ENCODE data around the gene TDRD7.
"Not testable (repeated sequence)": the region's sequence is repeated elsewhere in the genome, so short reads cannot be mapped to it uniquely, and the experiment has no call there.

Gene TDRD7

GRCh38 chr9:97475059-97475458 lies 63.2 kb downstream of the TDRD7 start:
- DNase-seq (ENCODE audit: low spot score), result no peak

GRCh38 chr9:97478301-97478981 lies 66.5 kb downstream of the TDRD7 start:
- peak; percentile 20 for DNase-seq (ENCODE audit: low spot score)

GRCh38 chr9:97479496-97480159 lies 67.7 kb downstream of the TDRD7 start:
- DNase-seq (ENCODE audit: low spot score), result no peak

- DNase-seq (ENCODE audit: low spot score), result no peak
Observed at GRCh38 chr9:97480174-97480573, 68.3 kb downstream of the TDRD7 start.

- no peak for DNase-seq (ENCODE audit: low spot score)
Observed at GRCh38 chr9:97480749-97481148, 68.9 kb downstream of the TDRD7 start.

- no peak for DNase-seq (ENCODE audit: low spot score)
Observed at GRCh38 chr9:97484134-97484533, 72.2 kb downstream of the TDRD7 start.

GRCh38 chr9:97487107-97487506 lies 75.2 kb downstream of the TDRD7 start:
- no peak for DNase-seq (ENCODE audit: low spot score)

GRCh38 chr9:97487861-97488260 lies 76.0 kb downstream of the TDRD7 start:
- no peak for DNase-seq (ENCODE audit: low spot score)

GRCh38 chr9:97491216-97491999 lies 79.5 kb downstream of the TDRD7 start:
- DNase-seq (ENCODE audit: low spot score), result no peak

- DNase-seq (ENCODE audit: low spot score), result not testable (repeated sequence)
Observed at GRCh38 chr9:97497558-97498375, 85.9 kb downstream of the TDRD7 start.

GRCh38 chr9:97498846-97499245 lies 87.0 kb downstream of the TDRD7 start:
- DNase-seq (ENCODE audit: low spot score), result not testable (repeated sequence)

GRCh38 chr9:97500263-97500662 lies 88.4 kb downstream of the TDRD7 start:
- DNase-seq (ENCODE audit: low spot score), result no peak

- DNase-seq (ENCODE audit: low spot score), result no peak
Observed at GRCh38 chr9:97500765-97501176, 88.9 kb downstream of the TDRD7 start.

GRCh38 chr9:97501177-97501971 lies 89.5 kb downstream of the TDRD7 start, which contains the start of gene TMOD1:
Gene TMOD1, plus strand, starts transcription at chr9:97501666. Its CDS starts 22,523 bp downstream, at chr9:97524189.
- peak; percentile 95 for DNase-seq (ENCODE audit: low spot score)

GRCh38 chr9:97501972-97502221 lies 90.0 kb downstream of the TDRD7 start:
- DNase-seq (ENCODE audit: low spot score), result no peak

GRCh38 chr9:97502222-97502983 lies 90.5 kb downstream of the TDRD7 start:
- DNase-seq (ENCODE audit: low spot score), result peak; percentile 50

GRCh38 chr9:97502984-97503861 lies 91.3 kb downstream of the TDRD7 start:
- peak; percentile 72 for DNase-seq (ENCODE audit: low spot score)

GRCh38 chr9:97503862-97504210 lies 91.9 kb downstream of the TDRD7 start:
- no peak for DNase-seq (ENCODE audit: low spot score)

- no peak for DNase-seq (ENCODE audit: low spot score)
Observed at GRCh38 chr9:97504381-97505216, 92.7 kb downstream of the TDRD7 start.
